Measurements from ENCODE around the gene KRT77.

KRT77 gene

DNA sequence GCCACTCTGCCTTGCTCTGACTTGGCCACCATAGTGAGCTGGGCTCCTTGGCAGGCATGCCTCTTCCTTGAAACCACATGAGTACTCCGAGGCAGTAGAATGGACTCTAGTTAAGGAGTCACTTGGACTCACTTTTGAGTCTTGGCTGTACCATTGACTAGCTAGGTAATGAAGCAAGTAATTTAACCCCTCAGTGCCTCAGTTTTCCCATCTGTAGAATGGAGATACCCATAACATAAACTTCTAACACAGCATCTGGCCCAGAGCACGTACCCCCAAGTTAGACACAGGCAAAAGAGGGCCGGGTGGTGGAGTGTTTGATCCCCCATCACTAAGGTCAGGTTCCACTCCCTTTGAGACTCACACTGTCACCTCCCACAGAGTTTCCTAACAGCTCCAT lies 8.3 kb downstream of the KRT77 start:
- TF ChIP-seq, protein P1, sequence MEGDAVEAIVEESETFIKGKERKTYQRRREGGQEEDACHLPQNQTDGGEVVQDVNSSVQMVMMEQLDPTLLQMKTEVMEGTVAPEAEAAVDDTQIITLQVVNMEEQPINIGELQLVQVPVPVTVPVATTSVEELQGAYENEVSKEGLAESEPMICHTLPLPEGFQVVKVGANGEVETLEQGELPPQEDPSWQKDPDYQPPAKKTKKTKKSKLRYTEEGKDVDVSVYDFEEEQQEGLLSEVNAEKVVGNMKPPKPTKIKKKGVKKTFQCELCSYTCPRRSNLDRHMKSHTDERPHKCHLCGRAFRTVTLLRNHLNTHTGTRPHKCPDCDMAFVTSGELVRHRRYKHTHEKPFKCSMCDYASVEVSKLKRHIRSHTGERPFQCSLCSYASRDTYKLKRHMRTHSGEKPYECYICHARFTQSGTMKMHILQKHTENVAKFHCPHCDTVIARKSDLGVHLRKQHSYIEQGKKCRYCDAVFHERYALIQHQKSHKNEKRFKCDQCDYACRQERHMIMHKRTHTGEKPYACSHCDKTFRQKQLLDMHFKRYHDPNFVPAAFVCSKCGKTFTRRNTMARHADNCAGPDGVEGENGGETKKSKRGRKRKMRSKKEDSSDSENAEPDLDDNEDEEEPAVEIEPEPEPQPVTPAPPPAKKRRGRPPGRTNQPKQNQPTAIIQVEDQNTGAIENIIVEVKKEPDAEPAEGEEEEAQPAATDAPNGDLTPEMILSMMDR (IDR thresholded peaks at IDR 0.05; ENCODE audit: borderline replicate concordance, insufficient read depth, low read depth, low read length), result no peak

DNA sequence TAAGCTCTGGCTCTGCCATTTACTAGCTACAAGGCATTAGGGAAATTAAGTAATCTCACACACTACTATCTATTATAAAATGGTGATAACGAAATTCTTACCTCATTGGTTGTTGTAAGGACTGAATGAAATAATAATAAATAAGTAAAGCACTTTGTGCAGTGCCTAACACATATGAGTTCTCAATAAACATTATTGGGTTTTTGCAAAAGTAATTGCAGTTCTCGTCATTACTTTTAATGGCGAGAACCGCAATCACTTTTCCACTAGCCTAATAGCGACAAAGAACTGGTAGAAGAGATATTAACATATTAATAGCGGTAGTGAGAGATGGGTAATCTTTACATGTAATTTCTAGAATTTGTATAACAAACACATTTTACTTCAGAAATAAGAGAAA lies 9.2 kb downstream of the KRT77 start:
- TF ChIP-seq, protein P1 (IDR thresholded peaks at IDR 0.05; ENCODE audit: borderline replicate concordance, insufficient read depth, low read depth, low read length), result no peak

More for the DNA sequence above, 8.3 kb downstream of the KRT77 start:
- no peak overlapping the region for H3K4me3 ChIP-seq (ENCODE audit: low read depth, low read length)

DNA sequence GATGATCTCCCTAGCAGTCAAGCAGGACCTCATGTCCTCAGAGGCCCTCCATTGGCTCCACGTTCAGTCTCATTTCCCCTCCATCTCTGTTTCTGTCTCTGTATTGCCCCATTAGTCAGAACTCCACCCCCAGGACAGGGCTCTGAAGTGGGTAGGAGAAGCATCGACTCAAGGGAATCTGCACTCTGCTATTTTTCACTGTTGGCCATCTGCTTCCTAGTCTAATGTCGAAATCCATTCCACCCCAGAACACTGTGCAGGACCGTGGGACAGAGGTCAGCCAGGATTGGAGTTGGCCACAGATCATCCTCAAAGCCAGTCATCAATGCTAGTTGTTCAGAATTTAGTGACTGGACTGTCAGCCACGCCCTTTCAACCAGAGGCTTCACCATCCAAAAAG lies 10.1 kb downstream of the KRT77 start:
- TF ChIP-seq, protein P1 (IDR thresholded peaks at IDR 0.05; ENCODE audit: borderline replicate concordance, insufficient read depth, low read depth, low read length), result no peak
- H3K4me3 ChIP-seq (ENCODE audit: low read depth, low read length), result no peak overlapping the region

More for the DNA sequence above, 9.2 kb downstream of the KRT77 start:
- no peak overlapping the region for H3K4me3 ChIP-seq (ENCODE audit: low read depth, low read length)

DNA sequence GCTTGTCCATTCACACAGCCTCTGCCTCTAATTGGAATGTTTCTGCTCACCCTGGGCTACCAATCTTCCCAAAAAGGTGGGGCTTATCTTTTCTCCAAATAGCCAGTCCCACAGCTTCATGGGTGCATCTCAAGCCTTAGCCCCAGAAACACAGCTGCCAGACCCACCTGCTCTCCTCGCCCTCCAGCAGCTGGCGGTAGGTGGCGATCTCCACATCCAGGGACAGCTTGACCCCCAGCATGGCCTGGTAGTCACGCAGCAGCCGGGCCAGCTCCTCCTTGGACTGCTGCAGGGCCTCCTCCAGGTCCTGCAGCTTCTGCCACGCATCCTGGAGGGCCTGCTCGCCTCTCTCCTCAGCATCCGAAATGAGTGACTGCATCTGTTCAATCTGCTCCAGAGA lies 11.1 kb downstream of the KRT77 start:
- TF ChIP-seq, protein P1 (IDR thresholded peaks at IDR 0.05; ENCODE audit: borderline replicate concordance, insufficient read depth, low read depth, low read length), result no peak

DNA sequence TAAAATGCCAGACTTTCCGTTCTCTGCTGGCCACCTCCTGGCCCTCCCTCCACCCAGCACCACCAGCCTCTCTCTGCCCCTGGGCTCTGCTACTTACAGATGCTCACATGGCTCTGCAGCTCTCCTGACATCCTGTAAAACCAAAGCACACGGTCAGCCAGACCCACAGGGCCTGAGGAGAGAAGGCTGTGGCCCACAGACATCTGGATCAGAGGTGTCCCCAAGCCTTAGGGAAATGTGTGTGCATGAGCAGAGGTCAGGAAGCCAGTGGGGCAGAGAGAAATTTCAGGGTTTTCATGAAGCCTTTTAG lies 11.5 kb downstream of the KRT77 start:
- H3K4me3 ChIP-seq (ENCODE audit: low read depth, low read length), result no peak overlapping the region
- TF ChIP-seq, protein P1 (IDR thresholded peaks at IDR 0.05; ENCODE audit: borderline replicate concordance, insufficient read depth, low read depth, low read length), result no peak

More for the DNA sequence above, 11.1 kb downstream of the KRT77 start:
- H3K4me3 ChIP-seq (ENCODE audit: low read depth, low read length), result no peak overlapping the region

DNA sequence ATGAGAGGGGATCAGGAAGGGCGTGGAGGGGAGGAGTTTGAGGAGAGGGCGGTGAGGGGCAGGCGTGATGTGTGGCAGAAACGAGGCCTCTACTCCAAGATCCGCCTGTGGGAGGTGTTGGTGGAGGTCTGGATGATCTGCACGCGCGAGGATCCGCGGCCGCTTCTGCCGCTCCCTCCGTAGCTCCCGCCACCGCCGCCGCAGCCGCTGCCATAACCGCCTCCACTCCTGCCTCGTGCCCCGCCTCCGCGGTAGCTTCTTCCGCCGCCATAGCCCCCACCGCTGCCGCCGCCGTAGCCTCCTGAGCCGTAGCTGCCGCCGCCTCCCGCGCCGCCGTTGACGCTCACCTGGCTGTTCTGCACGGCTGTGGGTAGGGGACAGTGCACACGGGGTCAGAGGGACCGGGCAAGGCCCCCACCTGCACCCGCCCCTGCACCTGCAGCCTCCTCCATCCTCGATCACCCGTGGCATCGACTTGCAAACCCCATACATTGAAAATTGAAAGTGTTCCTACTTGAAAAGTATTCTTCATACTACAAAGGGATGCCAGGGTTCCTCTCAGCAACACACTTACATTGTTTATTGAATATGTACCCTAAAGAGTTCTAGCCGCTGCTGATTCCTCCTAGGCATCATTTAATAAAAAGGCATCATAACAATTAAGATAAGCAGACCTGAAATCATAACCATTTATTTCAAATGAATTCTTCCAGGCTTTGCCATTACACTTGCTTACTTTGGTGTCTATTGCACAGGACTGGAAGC lies 12.1 kb downstream of the KRT77 start:
- no peak overlapping the region for H3K4me3 ChIP-seq (ENCODE audit: low read depth, low read length)
- TF ChIP-seq, protein P1 (IDR thresholded peaks at IDR 0.05; ENCODE audit: borderline replicate concordance, insufficient read depth, low read depth, low read length), result no peak

DNA sequence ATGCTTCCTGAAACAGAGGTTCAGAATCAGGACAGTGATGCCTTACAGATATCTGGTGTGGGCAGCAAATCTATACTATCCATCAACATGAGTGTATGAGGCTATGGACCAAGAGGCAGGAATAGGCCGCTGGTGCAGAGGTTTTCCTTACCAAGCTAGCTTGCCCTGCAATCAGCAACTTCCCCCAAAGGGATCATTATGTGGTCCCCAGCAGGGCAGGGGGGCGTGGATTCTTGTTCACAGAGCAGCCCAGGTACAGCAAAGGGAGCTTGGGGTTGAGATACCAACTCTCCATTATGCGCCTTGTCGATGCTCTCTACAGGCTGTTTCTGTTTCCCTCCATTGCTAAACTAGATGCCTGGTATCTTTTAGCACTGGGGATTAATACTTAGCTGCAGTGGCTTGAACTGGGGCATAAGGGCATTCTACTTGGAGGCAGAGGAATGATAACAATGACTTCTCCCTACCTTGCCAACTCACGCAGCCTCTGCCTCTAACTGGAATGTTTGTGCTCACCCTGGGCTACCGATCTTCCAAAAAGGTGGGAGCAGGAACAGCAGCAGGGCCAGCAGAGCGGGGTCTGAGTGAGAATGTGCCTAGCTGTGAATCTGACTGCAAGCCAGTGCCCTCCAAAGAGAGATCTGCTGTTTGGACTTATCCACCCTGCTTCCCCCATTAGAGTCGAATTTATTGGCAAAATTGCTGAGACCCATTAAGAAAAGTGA lies 12.8 kb downstream of the KRT77 start:
- TF ChIP-seq, protein P1 (IDR thresholded peaks at IDR 0.05; ENCODE audit: borderline replicate concordance, insufficient read depth, low read depth, low read length), result no peak
- no peak overlapping the region for H3K4me3 ChIP-seq (ENCODE audit: low read depth, low read length)
